H54 (cell line): ENCODE measurements around the gene NSF.
A peak's percentile ranks its signal among the peaks of the same experiment; 100 is the strongest.

Source experiments
- DNase-seq: peaks from one replicate; pipeline ENCODE4 v3.0.0; 2011; ENCODE audit warnings: low spot score, mixed read lengths; ENCODE audit not compliant: insufficient read length
- FAIRE-seq: peaks from 3 replicates; lab custom pipeline; 2011; peaks lifted over from hg19 to GRCh38; lab: Jason Lieb, UNC
- POLR2A ChIP-seq: IDR thresholded peaks from 2 replicates; pipeline ENCODE4 v1.6.1; 2011; ENCODE audit warnings: low read depth, mild to moderate bottlenecking, low read length

The NSF gene

GRCh38 chr17:46771561-46772474, 181.3 kb downstream of the NSF start:
- DNase-seq (peak; percentile 79), FAIRE-seq (no peak)
- no peak for TF ChIP-seq POLR2A

- no peak for DNase-seq
- FAIRE-seq: no peak
- no peak for TF ChIP-seq POLR2A
Observed at GRCh38 chr17:46772475-46773220, 182.2 kb downstream of the NSF start.

- TF ChIP-seq POLR2A: no peak
- no peak for FAIRE-seq
- DNase-seq: no peak
Observed at GRCh38 chr17:46773221-46773605, 182.7 kb downstream of the NSF start.

GRCh38 chr17:46773676-46774075, 183.2 kb downstream of the NSF start:
- FAIRE-seq (no peak), DNase-seq (no peak)
- TF ChIP-seq POLR2A: no peak

GRCh38 chr17:46774108-46774737, 183.8 kb downstream of the NSF start:
- FAIRE-seq (no peak), DNase-seq (no peak)
- no peak for TF ChIP-seq POLR2A

- DNase-seq (no peak), FAIRE-seq (no peak)
- no peak for TF ChIP-seq POLR2A
Observed at GRCh38 chr17:46776298-46777005, 186.0 kb downstream of the NSF start.

- no peak for TF ChIP-seq POLR2A
- no peak for FAIRE-seq
- no peak for DNase-seq
Observed at GRCh38 chr17:46777943-46778915, 187.8 kb downstream of the NSF start.

GRCh38 chr17:46780003-46780373, 189.5 kb downstream of the NSF start:
- no peak for TF ChIP-seq POLR2A
- FAIRE-seq: no peak

GRCh38 chr17:46782250-46782953, 191.9 kb downstream of the NSF start:
- TF ChIP-seq POLR2A: no peak

More at GRCh38 chr17:46780003-46780373, 189.5 kb downstream of the NSF start:
- DNase-seq: no peak

GRCh38 chr17:46783031-46783593, 192.6 kb downstream of the NSF start:
- DNase-seq: no peak
- FAIRE-seq: no peak
- TF ChIP-seq POLR2A: no peak

More at GRCh38 chr17:46782250-46782953, 191.9 kb downstream of the NSF start:
- FAIRE-seq (no peak), DNase-seq (peak; percentile 77)

- no peak for FAIRE-seq
Observed at GRCh38 chr17:46785696-46786095, 195.2 kb downstream of the NSF start.

GRCh38 chr17:46787478-46787877, 197.0 kb downstream of the NSF start:
- no peak for TF ChIP-seq POLR2A
- no peak for DNase-seq
- no peak for FAIRE-seq

More at GRCh38 chr17:46785696-46786095, 195.2 kb downstream of the NSF start:
- TF ChIP-seq POLR2A: no peak
- DNase-seq: no peak
